Cardiac fibroblast (primary cell): Measurements from ENCODE around the gene WDR26.
A peak's percentile ranks its signal among the peaks of the same experiment; 100 is the strongest.

Experiments
- DNase-seq, 2 donors: peaks; one replicate each; pipeline versions ENCODE4 v3.0.0 to v3.0.0-alpha.2; 2010; ENCODE audit warnings: low read depth in 2 of 2
- H3K4me3 ChIP-seq, 2 donors: replicated peaks in 1 of 2; 1 replicate in 1 of 2; 2 replicates in 1 of 2; pipeline ENCODE4 v1.5.1; 2011; ENCODE audit warnings: low read depth in 2 of 2, low read length in 2 of 2, mild to moderate bottlenecking in 2 of 2, moderate library complexity in 1 of 2
- TF ChIP-seq, protein P1 (sequence below): IDR thresholded peaks from one replicate; pipeline ENCODE4 v1.5.1; 2011; ENCODE audit warnings: low read depth, mild to moderate bottlenecking, low read length, inconsistent platforms

WDR26 gene

DNA sequence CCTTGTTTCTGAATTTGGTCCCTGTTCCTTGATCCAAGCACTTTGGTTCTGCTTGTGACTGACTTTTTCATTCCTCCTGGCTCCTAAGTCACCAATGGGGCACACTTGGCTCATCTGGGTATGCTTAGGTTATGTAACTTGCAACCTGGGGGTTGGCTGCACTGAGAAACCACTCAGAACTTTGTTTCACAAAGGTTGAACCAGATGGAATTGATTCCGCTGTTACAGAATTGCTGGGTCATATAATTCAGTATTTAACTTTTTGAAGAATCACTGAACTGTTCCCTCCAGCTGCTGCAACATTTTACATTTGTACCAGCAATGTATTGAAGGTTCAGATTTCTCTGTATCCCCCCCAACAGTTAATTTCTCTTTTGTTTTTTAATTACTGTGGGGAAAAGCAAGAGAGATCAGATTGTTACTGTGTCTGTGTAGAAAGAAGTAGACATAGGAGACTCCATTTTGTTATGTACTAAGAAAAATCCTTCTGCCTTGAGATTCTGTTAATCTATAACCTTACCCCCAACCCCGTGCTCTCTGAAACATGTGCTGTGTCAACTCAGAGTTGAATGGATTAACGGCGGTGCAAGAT is 95.1 kb downstream of the WDR26 start:
- TF ChIP-seq, protein P1, sequence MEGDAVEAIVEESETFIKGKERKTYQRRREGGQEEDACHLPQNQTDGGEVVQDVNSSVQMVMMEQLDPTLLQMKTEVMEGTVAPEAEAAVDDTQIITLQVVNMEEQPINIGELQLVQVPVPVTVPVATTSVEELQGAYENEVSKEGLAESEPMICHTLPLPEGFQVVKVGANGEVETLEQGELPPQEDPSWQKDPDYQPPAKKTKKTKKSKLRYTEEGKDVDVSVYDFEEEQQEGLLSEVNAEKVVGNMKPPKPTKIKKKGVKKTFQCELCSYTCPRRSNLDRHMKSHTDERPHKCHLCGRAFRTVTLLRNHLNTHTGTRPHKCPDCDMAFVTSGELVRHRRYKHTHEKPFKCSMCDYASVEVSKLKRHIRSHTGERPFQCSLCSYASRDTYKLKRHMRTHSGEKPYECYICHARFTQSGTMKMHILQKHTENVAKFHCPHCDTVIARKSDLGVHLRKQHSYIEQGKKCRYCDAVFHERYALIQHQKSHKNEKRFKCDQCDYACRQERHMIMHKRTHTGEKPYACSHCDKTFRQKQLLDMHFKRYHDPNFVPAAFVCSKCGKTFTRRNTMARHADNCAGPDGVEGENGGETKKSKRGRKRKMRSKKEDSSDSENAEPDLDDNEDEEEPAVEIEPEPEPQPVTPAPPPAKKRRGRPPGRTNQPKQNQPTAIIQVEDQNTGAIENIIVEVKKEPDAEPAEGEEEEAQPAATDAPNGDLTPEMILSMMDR: no peak
- H3K4me3 ChIP-seq: no peak overlapping the region
- no peak for DNase-seq

DNA sequence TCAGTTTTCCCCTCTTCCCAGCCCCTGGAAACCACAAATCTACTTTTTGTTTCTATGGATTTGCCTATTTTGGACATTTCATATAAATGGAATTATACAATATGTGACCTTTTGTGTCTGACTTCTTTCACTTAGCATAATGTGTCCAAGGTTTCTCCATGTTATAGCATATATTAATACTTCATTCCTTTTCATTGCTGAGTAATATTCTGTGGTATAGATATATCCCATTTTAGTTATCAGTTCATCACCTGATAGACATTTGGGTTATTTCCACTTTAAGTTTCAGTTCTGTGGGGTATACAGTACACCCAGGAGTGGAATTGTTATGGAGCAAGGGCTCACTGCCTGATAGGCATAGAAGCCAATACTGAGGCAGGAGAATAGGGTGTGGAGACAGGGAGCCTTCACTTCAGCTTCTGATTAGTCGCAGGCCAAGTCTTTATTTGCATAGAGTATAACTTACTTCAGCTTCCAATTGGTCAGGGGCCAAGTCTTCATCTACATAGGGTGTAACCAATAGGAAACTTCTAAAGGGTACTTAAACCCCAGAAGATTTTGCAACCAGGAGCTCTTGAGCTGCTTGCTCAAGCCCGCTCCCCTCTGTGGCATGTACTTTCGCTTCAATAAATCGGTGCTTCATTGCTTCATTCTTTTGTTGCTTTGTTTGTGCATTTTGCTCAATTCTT is 96.3 kb downstream of the WDR26 start:
- peak in 1 of 2 donors; percentile 5 for DNase-seq
- H3K4me3 ChIP-seq: no peak overlapping the region
- TF ChIP-seq, protein P1: no peak
